Measurements from ENCODE around the gene PDE7B. TPM values are rescaled to one million over a fixed set of nuclear protein-coding genes. Genes with fewer than 3 reads are reported as not detected.

PDE7B gene
- total and polyA plus RNA-seq, 2 experiments from 2014 or later = 3.1 to 6.8 TPM

GRCh38 chr6:136163260-136163659 is 311.8 kb downstream of the PDE7B start:
- H3K36me3 ChIP-seq (ENCODE audit: low read depth) = no peaks in the 10 kb centered on the region
- no peak overlapping the region for H3K4me3 ChIP-seq
- no peak for DNase-seq
- no peaks in the 10 kb centered on the region for H3K4me1 ChIP-seq (ENCODE audit: insufficient read depth)
- 66 to 72% methylated on average over 3 of the region's 3 CpGs for WGBS, 2 experiments (ENCODE audit: low coverage in 1 of 2, low lambda C conversion rate in 2 of 2, missing lambda C conversion rate in 2 of 2)
- H3K4me2 ChIP-seq (ENCODE audit: unreplicated experiment) = no peak overlapping the region
- in situ Hi-C loops (cut with MboI) = no loop called here
- no peaks in the 10 kb centered on the region for H4K20me1 ChIP-seq (ENCODE audit: insufficient read depth)
- H3K9me3 ChIP-seq (ENCODE audit: low read depth) = no peaks in the 10 kb centered on the region
- peaks cover 3% of the 10 kb centered on the region; the same call in 1 of the 2 replicates for H3K9me2 ChIP-seq (ENCODE audit: insufficient read depth)
- H3K27ac ChIP-seq = no peak overlapping the region
- H3K27me3 ChIP-seq (replicated peaks; ENCODE audit: insufficient read depth) = no peaks in the 10 kb centered on the region
- no peak overlapping the region for H2AFZ ChIP-seq
- H3K9ac ChIP-seq = no peak overlapping the region
- TF ChIP-seq EZH2 (IDR thresholded peaks at IDR 0.05; ENCODE audit: insufficient read depth, poor library complexity, severe bottlenecking) = no peak
- TF ChIP-seq EZH2phosphoT487 (IDR thresholded peaks at IDR 0.05; ENCODE audit: insufficient read depth, low read depth) = no peak
- H3K79me2 ChIP-seq (ENCODE audit: insufficient read depth) = no peaks in the 10 kb centered on the region
- H3F3A ChIP-seq (ENCODE audit: insufficient read depth) = no peaks in the 10 kb centered on the region

GRCh38 chr6:136166815-136167214 is 315.3 kb downstream of the PDE7B start:
- H3K9ac ChIP-seq = no peak overlapping the region
- TF ChIP-seq EZH2 (IDR thresholded peaks at IDR 0.05; ENCODE audit: insufficient read depth, poor library complexity, severe bottlenecking) = no peak
- no peak for TF ChIP-seq EZH2phosphoT487 (IDR thresholded peaks at IDR 0.05; ENCODE audit: insufficient read depth, low read depth)
- no peaks in the 10 kb centered on the region for H3K27me3 ChIP-seq (replicated peaks; ENCODE audit: insufficient read depth)
- peaks cover 3% of the 10 kb centered on the region; the same call in 1 of the 2 replicates for H3K9me2 ChIP-seq (ENCODE audit: insufficient read depth)
- in situ Hi-C loops (cut with MboI) = no loop called here
- no peak overlapping the region for H2AFZ ChIP-seq
- no peaks in the 10 kb centered on the region for H3K9me3 ChIP-seq (ENCODE audit: low read depth)
- H3K4me3 ChIP-seq = no peak overlapping the region
- no peak overlapping the region for H3K4me2 ChIP-seq (ENCODE audit: unreplicated experiment)
- DNase-seq = no peak
- no peaks in the 10 kb centered on the region for H3F3A ChIP-seq (ENCODE audit: insufficient read depth)
- no peaks in the 10 kb centered on the region for H3K79me2 ChIP-seq (ENCODE audit: insufficient read depth)
- H3K4me1 ChIP-seq (ENCODE audit: insufficient read depth) = no peaks in the 10 kb centered on the region
- H4K20me1 ChIP-seq (ENCODE audit: insufficient read depth) = no peaks in the 10 kb centered on the region
- no peak overlapping the region for H3K27ac ChIP-seq
- 0 out of 2 replicates have a peak, but pooled peaks cover 4% of the 10 kb centered on the region for H3K36me3 ChIP-seq (ENCODE audit: low read depth)
- WGBS, 2 experiments (ENCODE audit: low coverage in 1 of 2, low lambda C conversion rate in 2 of 2, missing lambda C conversion rate in 2 of 2) = 60 to 65% methylated on average over 1 of the region's 1 CpG

GRCh38 chr6:136169394-136170148 is 318.1 kb downstream of the PDE7B start:
- H3K9me2 ChIP-seq (ENCODE audit: insufficient read depth) = peaks cover 3% of the 10 kb centered on the region; the same call in 1 of the 2 replicates
- no peaks in the 10 kb centered on the region for H4K20me1 ChIP-seq (ENCODE audit: insufficient read depth)
- H2AFZ ChIP-seq = no peak overlapping the region
- 88 to 95% methylated on average over 2 of the region's 2 CpGs for WGBS, 2 experiments (ENCODE audit: low coverage in 1 of 2, low lambda C conversion rate in 2 of 2, missing lambda C conversion rate in 2 of 2)
- TF ChIP-seq EZH2 (IDR thresholded peaks at IDR 0.05; ENCODE audit: insufficient read depth, poor library complexity, severe bottlenecking) (no peak), EZH2phosphoT487 (IDR thresholded peaks at IDR 0.05; ENCODE audit: insufficient read depth, low read depth) (no peak)
- H3K27me3 ChIP-seq (replicated peaks; ENCODE audit: insufficient read depth) = no peaks in the 10 kb centered on the region
- no peaks in the 10 kb centered on the region for H3F3A ChIP-seq (ENCODE audit: insufficient read depth)
- H3K4me1 ChIP-seq (ENCODE audit: insufficient read depth) = no peaks in the 10 kb centered on the region
- H3K36me3 ChIP-seq (ENCODE audit: low read depth) = 0 out of 2 replicates have a peak, but pooled peaks cover 4% of the 10 kb centered on the region
- H3K9ac ChIP-seq = no peak overlapping the region
- in situ Hi-C loops (cut with MboI) = no loop called here
- no peak overlapping the region for H3K27ac ChIP-seq
- H3K4me3 ChIP-seq = no peak overlapping the region
- H3K79me2 ChIP-seq (ENCODE audit: insufficient read depth) = no peaks in the 10 kb centered on the region
- DNase-seq = no peak
- H3K9me3 ChIP-seq (ENCODE audit: low read depth) = no peaks in the 10 kb centered on the region
- no peak overlapping the region for H3K4me2 ChIP-seq (ENCODE audit: unreplicated experiment)

- Histone ChIP-seq H3K27me3 (replicated peaks; ENCODE audit: insufficient read depth) (no peaks in the 10 kb centered on the region), H3K4me3 (no peak overlapping the region), H3K9me3 (ENCODE audit: low read depth) (no peaks in the 10 kb centered on the region), H3F3A (ENCODE audit: insufficient read depth) (no peaks in the 10 kb centered on the region), H3K36me3 (ENCODE audit: low read depth) (0 out of 2 replicates have a peak, but pooled peaks cover 4% of the 10 kb centered on the region), H3K9ac (no peak overlapping the region), H3K4me2 (ENCODE audit: unreplicated experiment) (no peak overlapping the region), H3K27ac (no peak overlapping the region), H3K4me1 (ENCODE audit: insufficient read depth) (no peaks in the 10 kb centered on the region), H2AFZ (no peak overlapping the region), H3K79me2 (ENCODE audit: insufficient read depth) (no peaks in the 10 kb centered on the region), H4K20me1 (ENCODE audit: insufficient read depth) (no peaks in the 10 kb centered on the region), H3K9me2 (ENCODE audit: insufficient read depth) (no peaks in the 10 kb centered on the region)
- 79 to 83% methylated on average over 3 of the region's 3 CpGs for WGBS, 2 experiments (ENCODE audit: low coverage in 1 of 2, low lambda C conversion rate in 2 of 2, missing lambda C conversion rate in 2 of 2)
- no peak for TF ChIP-seq EZH2 (IDR thresholded peaks at IDR 0.05; ENCODE audit: insufficient read depth, poor library complexity, severe bottlenecking)
- no peak for TF ChIP-seq EZH2phosphoT487 (IDR thresholded peaks at IDR 0.05; ENCODE audit: insufficient read depth, low read depth)
- in situ Hi-C loops (cut with MboI) = no loop called here
- no peak for DNase-seq
These were observed 319.7 kb downstream of the PDE7B start for GRCh38 chr6:136171231-136171630.
